ENCODE measurements around the gene ARID4A.

Gene ARID4A

DNA sequence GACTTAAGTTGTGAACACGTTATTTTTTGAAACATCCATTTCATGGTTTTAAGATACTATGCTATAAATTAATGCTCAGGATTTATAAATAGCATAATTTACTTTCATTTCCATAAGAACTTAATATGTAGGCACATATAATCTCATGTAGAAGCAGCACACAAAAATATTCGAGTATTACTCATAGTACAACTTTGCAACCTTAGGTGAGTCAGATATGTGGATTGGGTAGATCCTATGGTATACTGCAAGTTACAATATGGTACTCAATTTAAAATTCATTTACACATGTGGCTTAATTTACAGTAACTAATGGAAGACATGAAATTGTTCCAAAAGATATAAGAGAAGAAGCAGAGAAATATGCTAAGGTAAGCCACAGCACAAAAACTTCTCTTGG lies 27.7 kb upstream of the ARID4A start:
- no peak overlapping the region for H3K4me3 ChIP-seq (ENCODE audit: low read depth, low read length)
- TF ChIP-seq, protein P1, sequence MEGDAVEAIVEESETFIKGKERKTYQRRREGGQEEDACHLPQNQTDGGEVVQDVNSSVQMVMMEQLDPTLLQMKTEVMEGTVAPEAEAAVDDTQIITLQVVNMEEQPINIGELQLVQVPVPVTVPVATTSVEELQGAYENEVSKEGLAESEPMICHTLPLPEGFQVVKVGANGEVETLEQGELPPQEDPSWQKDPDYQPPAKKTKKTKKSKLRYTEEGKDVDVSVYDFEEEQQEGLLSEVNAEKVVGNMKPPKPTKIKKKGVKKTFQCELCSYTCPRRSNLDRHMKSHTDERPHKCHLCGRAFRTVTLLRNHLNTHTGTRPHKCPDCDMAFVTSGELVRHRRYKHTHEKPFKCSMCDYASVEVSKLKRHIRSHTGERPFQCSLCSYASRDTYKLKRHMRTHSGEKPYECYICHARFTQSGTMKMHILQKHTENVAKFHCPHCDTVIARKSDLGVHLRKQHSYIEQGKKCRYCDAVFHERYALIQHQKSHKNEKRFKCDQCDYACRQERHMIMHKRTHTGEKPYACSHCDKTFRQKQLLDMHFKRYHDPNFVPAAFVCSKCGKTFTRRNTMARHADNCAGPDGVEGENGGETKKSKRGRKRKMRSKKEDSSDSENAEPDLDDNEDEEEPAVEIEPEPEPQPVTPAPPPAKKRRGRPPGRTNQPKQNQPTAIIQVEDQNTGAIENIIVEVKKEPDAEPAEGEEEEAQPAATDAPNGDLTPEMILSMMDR (IDR thresholded peaks at IDR 0.05; ENCODE audit: low read depth, low read length, missing control alignments): no peak
- no peaks in the 10 kb centered on the region for H3K27me3 ChIP-seq (replicated peaks)
- H3K27ac ChIP-seq: no peak overlapping the region
- no peak for DNase-seq
- in situ Hi-C loops (cut with HindIII; ENCODE audit: low pct_ligation_motif_present, low sequenced_read_pairs): no loop called here
- H3K36me3 ChIP-seq (replicated peaks): peaks cover 59% of the 10 kb centered on the region

DNA sequence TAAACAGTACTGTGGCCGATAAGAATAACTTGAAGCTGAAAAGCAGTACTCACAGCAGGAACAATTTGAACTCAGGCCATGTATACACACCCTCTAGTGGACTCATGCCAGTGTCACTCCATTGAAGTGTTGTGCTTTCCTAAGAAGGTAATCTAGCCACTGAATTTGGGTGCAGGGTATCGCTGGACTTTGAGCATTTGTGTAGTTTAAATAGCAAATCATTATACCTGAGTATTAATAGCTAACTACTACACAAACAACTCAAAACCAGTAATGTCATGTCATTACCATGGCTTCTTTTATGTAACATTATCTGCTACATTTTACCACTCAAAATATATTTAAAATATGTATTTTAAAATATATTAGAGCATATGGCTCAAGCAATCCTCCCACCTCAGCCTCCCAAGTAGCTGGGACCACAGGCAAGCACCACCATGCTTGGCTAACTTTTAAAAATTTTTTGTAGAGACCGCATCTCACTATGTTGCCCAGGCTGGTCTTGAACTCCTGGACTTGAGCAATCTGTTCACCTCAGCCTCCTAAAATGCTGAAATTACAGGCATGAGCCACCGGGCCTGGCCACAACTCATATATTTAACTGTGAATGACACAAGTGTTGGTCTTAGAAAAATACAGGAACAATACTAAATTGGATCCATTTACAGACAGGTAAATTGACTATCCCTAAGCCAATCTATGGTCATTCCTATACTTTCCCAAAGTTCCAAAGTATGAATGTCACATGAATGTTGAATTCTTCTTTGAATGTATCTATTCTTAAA lies 25.6 kb upstream of the ARID4A start:
- TF ChIP-seq, protein P1 (IDR thresholded peaks at IDR 0.05; ENCODE audit: low read depth, low read length, missing control alignments): peak; percentile 53
- DNase-seq: peak; percentile 53
- peaks cover 42% of the 10 kb centered on the region for H3K36me3 ChIP-seq (replicated peaks)

DNA sequence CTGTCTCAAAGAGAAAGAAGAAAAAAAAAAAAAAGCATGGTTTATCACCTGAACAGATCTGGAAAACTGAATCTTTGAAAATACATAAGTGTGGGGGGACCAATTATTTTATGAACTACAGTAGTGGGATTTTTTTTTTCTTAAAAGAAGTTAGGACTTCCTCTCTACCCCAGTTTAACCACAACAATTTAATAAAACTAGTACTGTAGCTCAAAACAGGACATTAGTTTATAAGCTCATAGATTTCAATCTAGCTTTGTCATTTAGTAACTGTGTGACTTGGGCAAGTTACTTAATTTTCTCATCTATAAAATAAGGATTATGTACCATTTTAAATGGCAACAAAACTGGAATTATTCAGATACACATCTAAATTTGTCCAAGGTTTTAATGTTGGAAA lies 23.5 kb upstream of the ARID4A start:
- H3K36me3 ChIP-seq (replicated peaks): peaks cover 27% of the 10 kb centered on the region
- in situ Hi-C loops (cut with HindIII; ENCODE audit: low pct_ligation_motif_present, low sequenced_read_pairs): no loop called here
- H3K4me3 ChIP-seq (ENCODE audit: low read depth, low read length): no peak overlapping the region
- no peaks in the 10 kb centered on the region for H3K27me3 ChIP-seq (replicated peaks)
- H3K27ac ChIP-seq: no peak overlapping the region
- TF ChIP-seq, protein P1 (IDR thresholded peaks at IDR 0.05; ENCODE audit: low read depth, low read length, missing control alignments): no peak
- no peak for DNase-seq

More for the DNA sequence above, 25.6 kb upstream of the ARID4A start:
- Histone ChIP-seq H3K4me3 (ENCODE audit: low read depth, low read length) (no peak overlapping the region), H3K27me3 (replicated peaks) (no peaks in the 10 kb centered on the region), H3K27ac (peak overlapping the region; percentile 50)
- in situ Hi-C loops (cut with HindIII; ENCODE audit: low pct_ligation_motif_present, low sequenced_read_pairs): no loop called here

DNA sequence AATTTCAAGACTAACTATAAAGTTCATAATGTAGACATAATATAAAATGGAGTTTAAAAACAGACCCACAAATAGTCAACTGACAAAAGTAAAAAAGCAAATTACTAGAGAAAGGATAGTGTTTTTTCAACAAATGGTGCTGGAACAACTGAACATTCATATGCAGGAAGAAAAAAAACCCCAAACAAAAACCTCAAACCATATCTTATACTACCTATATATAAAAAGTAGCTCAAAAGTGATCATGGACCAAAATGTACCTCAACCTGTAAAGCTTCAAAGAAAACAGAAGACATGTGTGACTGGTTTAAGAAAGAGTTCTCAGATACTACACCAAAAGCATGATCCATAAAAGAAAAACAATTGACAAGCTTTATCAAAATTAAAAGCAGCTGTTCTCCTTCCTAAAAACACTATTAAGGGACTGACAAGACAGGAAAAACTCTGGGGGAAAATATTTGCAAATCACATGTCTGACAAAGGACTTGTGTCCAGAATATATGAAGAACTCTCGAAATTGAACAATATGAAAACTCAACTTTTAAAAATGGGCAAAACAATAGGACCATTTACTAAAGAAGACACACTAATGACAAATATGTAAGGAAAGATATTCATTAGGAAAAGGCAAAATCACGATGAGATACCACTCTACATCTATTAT lies 22.7 kb upstream of the ARID4A start:
- no peak overlapping the region for H3K27ac ChIP-seq

DNA sequence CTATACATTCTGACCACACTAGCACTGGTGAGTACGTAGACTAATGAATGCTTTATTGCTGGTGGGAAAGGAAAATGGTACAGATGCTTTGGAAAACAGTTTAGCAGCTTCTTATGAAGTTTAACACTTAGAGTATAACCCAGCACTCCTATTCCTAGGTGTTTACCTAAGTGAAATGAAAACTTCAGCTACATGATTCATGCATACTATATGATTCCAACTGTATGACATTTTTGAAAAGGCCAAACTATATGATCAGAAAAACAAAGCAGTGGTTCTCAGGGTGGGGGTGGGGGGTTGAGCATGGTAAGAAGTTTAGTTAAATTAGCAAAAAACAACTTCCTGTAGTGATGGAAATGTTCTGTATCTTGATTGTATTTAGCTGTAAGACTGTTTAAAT lies 22.1 kb upstream of the ARID4A start:
- H3K36me3 ChIP-seq (replicated peaks): peaks cover 27% of the 10 kb centered on the region

More for the DNA sequence above, 22.7 kb upstream of the ARID4A start:
- H3K27me3 ChIP-seq (replicated peaks): no peaks in the 10 kb centered on the region
- no peak for DNase-seq
- TF ChIP-seq, protein P1 (IDR thresholded peaks at IDR 0.05; ENCODE audit: low read depth, low read length, missing control alignments): no peak
- H3K4me3 ChIP-seq (ENCODE audit: low read depth, low read length): no peak overlapping the region
- in situ Hi-C loops (cut with HindIII; ENCODE audit: low pct_ligation_motif_present, low sequenced_read_pairs): no loop called here
- H3K36me3 ChIP-seq (replicated peaks): peaks cover 27% of the 10 kb centered on the region

More for the DNA sequence above, 22.1 kb upstream of the ARID4A start:
- H3K4me3 ChIP-seq (ENCODE audit: low read depth, low read length): no peak overlapping the region
- TF ChIP-seq, protein P1 (IDR thresholded peaks at IDR 0.05; ENCODE audit: low read depth, low read length, missing control alignments): no peak
- DNase-seq: no peak
- in situ Hi-C loops (cut with HindIII; ENCODE audit: low pct_ligation_motif_present, low sequenced_read_pairs): no loop called here
- no peak overlapping the region for H3K27ac ChIP-seq
- H3K27me3 ChIP-seq (replicated peaks): no peaks in the 10 kb centered on the region

Measured in brain microvascular endothelial cell (primary cell).